H1 (cell line): ENCODE measurements around the gene HSDL2. TPM values are rescaled to one million over a fixed set of nuclear protein-coding genes. Genes with fewer than 3 reads are reported as not detected.

Source experiments
- CTCF ChIA-PET: fragments of 300-600 bp; sonication (Branson Sonifier 250); formaldehyde crosslinking; loops from one replicate; lab custom pipeline; 2021; ENCODE audit not compliant: partially characterized antibody; lab: Charles Lee
- POLR2A ChIA-PET: fragments of 300-600 bp; sonication (Branson Sonifier 250); formaldehyde crosslinking; loops from one replicate; lab custom pipeline; 2021; ENCODE audit warnings: inconsistent platforms; ENCODE audit not compliant: partially characterized antibody; lab: Charles Lee
- DNase-seq, 2 experiments: peaks; one replicate each; pipeline versions ENCODE4 v3.0.0 to v3.0.0-alpha.2; 2010 to 2022; ENCODE audit warnings: low spot score in 2 of 2, low read depth in 1 of 2, mixed read lengths in 1 of 2
- FAIRE-seq: peaks from 2 replicates; lab custom pipeline; 2011; peaks lifted over from hg19 to GRCh38; lab: Jason Lieb, UNC
- H2AFZ ChIP-seq: 2 replicates; pipeline ENCODE4 v1.8.1; 2012; ENCODE audit warnings: low read length, inconsistent platforms
- H2AK5ac ChIP-seq: 2 replicates; pipeline ENCODE4 v1.6.1; 2013; ENCODE audit warnings: low read depth, low read length
- H2BK120ac ChIP-seq: replicated peaks from 2 replicates; pipeline ENCODE3; 2013; ENCODE audit warnings: low read depth, low read length, inconsistent platforms
- H2BK12ac ChIP-seq: 2 replicates; pipeline ENCODE4 v1.6.1; 2013; ENCODE audit warnings: low read depth, low read length
- H2BK15ac ChIP-seq: 2 replicates; pipeline ENCODE4 v1.6.1; 2013; ENCODE audit warnings: low read length
- H2BK20ac ChIP-seq: 2 replicates; pipeline ENCODE4 v1.6.1; 2013; ENCODE audit warnings: low read length
- H2BK5ac ChIP-seq: 2 replicates; pipeline ENCODE4 v1.6.1; 2013; ENCODE audit warnings: low read depth, low read length
- H3K14ac ChIP-seq: 2 replicates; pipeline ENCODE4 v1.6.1; 2013; ENCODE audit warnings: inconsistent platforms; ENCODE audit not compliant: insufficient read length
- H3K18ac ChIP-seq: 2 replicates; pipeline ENCODE4 v1.6.1; 2013; ENCODE audit warnings: low read length; ENCODE audit errors: extremely low read depth
- H3K23ac ChIP-seq: 2 replicates; pipeline ENCODE4 v1.6.1; 2013; ENCODE audit warnings: inconsistent platforms; ENCODE audit not compliant: insufficient read length
- H3K23me2 ChIP-seq: 2 replicates; pipeline ENCODE4 v1.6.1; 2013; ENCODE audit warnings: low read depth, low read length
- H3K27ac ChIP-seq: 2 replicates; pipeline ENCODE4 v1.6.1; 2011; ENCODE audit warnings: low read depth, low read length, inconsistent platforms
- H3K27me3 ChIP-seq, 4 experiments: replicated peaks in 1 of 4; 1 replicate in 1 of 4; 2 replicates in 3 of 4; pipeline versions ENCODE4 v1.6.1 to v1.8.1; 2011 to 2013; ENCODE audit warnings: low read length in 3 of 4, mild to moderate bottlenecking in 3 of 4, inconsistent platforms in 2 of 4, mixed read lengths in 2 of 4, moderate library complexity in 1 of 4; ENCODE audit not compliant: control insufficient read depth in 3 of 4, insufficient read depth in 3 of 4; ENCODE audit errors: extremely low read depth in 1 of 4
- H3K36me3 ChIP-seq, 4 experiments: 2 replicates each; pipeline versions ENCODE4 v1.6.1 to v1.8.1; 2011 to 2013; ENCODE audit warnings: mild to moderate bottlenecking in 4 of 4, low read length in 3 of 4, moderate library complexity in 2 of 4, control low read depth in 1 of 4, inconsistent platforms in 1 of 4; ENCODE audit not compliant: insufficient read depth in 4 of 4, control insufficient read depth in 2 of 4
- H3K4ac ChIP-seq: replicated peaks from 2 replicates; pipeline ENCODE3; 2013; ENCODE audit warnings: low read length, low read depth, mixed read lengths, inconsistent platforms; ENCODE audit not compliant: insufficient read length
- H3K4me1 ChIP-seq, 4 experiments: replicated peaks in 1 of 4; 1 replicate in 1 of 4; 2 replicates in 3 of 4; pipeline versions ENCODE4 v1.6.1 to v1.8.1; 2011 to 2013; ENCODE audit warnings: low read length in 3 of 4, inconsistent platforms in 2 of 4, mixed read lengths in 1 of 4; ENCODE audit not compliant: insufficient read depth in 4 of 4, control insufficient read depth in 3 of 4
- H3K4me2 ChIP-seq, 2 experiments: 2 replicates each; pipeline versions ENCODE4 v1.6.1 to v1.8.1; 2011 to 2013; ENCODE audit warnings: low read depth in 2 of 2, low read length in 2 of 2, control low read depth in 1 of 2, inconsistent platforms in 1 of 2, mild to moderate bottlenecking in 1 of 2; ENCODE audit not compliant: insufficient read depth in 1 of 2
- H3K4me3 ChIP-seq, 4 experiments: fragments of 200-600, 300-600 bp in 1 of 4; sonication (generic), shearing (Covaris generic), sonication (Bioruptor Twin) in 1 of 4; 2 replicates each; pipeline versions ENCODE4 v1.5.1 to v1.8.1; 2011 to 2016; ENCODE audit warnings: low read length in 4 of 4, low read depth in 3 of 4, control low read depth in 2 of 4, inconsistent platforms in 2 of 4, mild to moderate bottlenecking in 2 of 4, mixed read lengths in 1 of 4, moderate library complexity in 1 of 4; ENCODE audit not compliant: insufficient read depth in 2 of 4; ENCODE audit errors: extremely low read depth in 1 of 4
- H3K56ac ChIP-seq: replicated peaks from 2 replicates; pipeline ENCODE3; 2013; ENCODE audit warnings: low read depth, mild to moderate bottlenecking, mixed read lengths, low read length, inconsistent platforms; ENCODE audit not compliant: insufficient read length
- H3K79me1 ChIP-seq: 2 replicates; pipeline ENCODE4 v1.6.1; 2013; ENCODE audit warnings: low read depth, low read length, control low read depth
- H3K79me2 ChIP-seq, 2 experiments: 2 replicates each; pipeline versions ENCODE4 v1.6.1 to v1.8.1; 2012 to 2013; ENCODE audit warnings: low read length in 2 of 2, mild to moderate bottlenecking in 2 of 2, inconsistent platforms in 1 of 2; ENCODE audit not compliant: insufficient read depth in 2 of 2, control insufficient read depth in 1 of 2
- H3K9ac ChIP-seq, 4 experiments: replicated peaks in 1 of 4; 1 replicate in 1 of 4; 2 replicates in 3 of 4; pipeline versions ENCODE4 v1.6.1 to v1.8.1; 2011 to 2013; ENCODE audit warnings: low read depth in 3 of 4, low read length in 3 of 4, control low read depth in 2 of 4, mild to moderate bottlenecking in 2 of 4, moderate library complexity in 2 of 4, inconsistent platforms in 1 of 4; ENCODE audit errors: extremely low read depth in 1 of 4
- H3K9me3 ChIP-seq, 2 experiments: 2 replicates each; pipeline versions ENCODE4 v1.6.1 to v1.8.1; 2012 to 2013; ENCODE audit warnings: mild to moderate bottlenecking in 2 of 2, moderate library complexity in 2 of 2, control low read depth in 1 of 2, inconsistent platforms in 1 of 2, low read depth in 1 of 2, low read length in 1 of 2, mixed read lengths in 1 of 2; ENCODE audit not compliant: insufficient read depth in 2 of 2
- H4K20me1 ChIP-seq, 2 experiments: replicated peaks in 1 of 2; 2 replicates each; pipeline versions ENCODE3 to v1.8.1; 2011 to 2013; ENCODE audit warnings: inconsistent platforms in 2 of 2, low read length in 2 of 2, mild to moderate bottlenecking in 1 of 2; ENCODE audit not compliant: insufficient read depth in 2 of 2, control insufficient read depth in 1 of 2
- H4K5ac ChIP-seq: 2 replicates; pipeline ENCODE4 v1.6.1; 2013; ENCODE audit warnings: low read length, low read depth, mixed read lengths, inconsistent platforms; ENCODE audit not compliant: insufficient read length
- H4K8ac ChIP-seq: 2 replicates; pipeline ENCODE4 v1.8.0; 2013; ENCODE audit warnings: mild to moderate bottlenecking, moderate library complexity, low read length, inconsistent platforms; ENCODE audit not compliant: insufficient read depth; ENCODE audit errors: extremely low read depth
- H4K91ac ChIP-seq: replicated peaks from 2 replicates; pipeline ENCODE3; 2013; ENCODE audit warnings: low read length, mixed read lengths, inconsistent platforms; ENCODE audit not compliant: insufficient read length
- EGR1 ChIP-seq: IDR thresholded peaks from 2 replicates; pipeline ENCODE4 v1.6.1; 2011; ENCODE audit warnings: low read depth, low read length, borderline replicate concordance
- WGBS, 2 experiments: shearing (Covaris generic) in 1 of 2; methylation state at CpG; one replicate each; pipeline versions ENCODE4 v1.1.6 to v1.1.7; 2013 to 2015; ENCODE audit warnings: low lambda C conversion rate in 2 of 2, mixed read lengths in 2 of 2, inconsistent platforms in 1 of 2, low coverage in 1 of 2, missing lambda C conversion rate in 1 of 2; ENCODE audit not compliant: insufficient replicate concordance in 2 of 2, insufficient coverage in 1 of 2, insufficient read length in 1 of 2; ENCODE audit errors: extremely low coverage in 1 of 2, missing lambda C conversion rate in 1 of 2; 5-methylcytosine and 5-hydroxymethylcytosine counted together
- polyA plus RNA-seq, 7 experiments: library from polyadenylated mRNA; depleted of rRNA in 3 of 7; stranded (reverse) in 5 of 7; unstranded in 2 of 7; fragments of >200 nt in 5 of 7; fragments of 200-250 nt in 2 of 7; gene quantifications; 1 replicate in 5 of 7; 2 replicates in 1 of 7; 4 replicates in 1 of 7; pipeline versions ENCODE4 v1.2.1 to v1.2.3, GENCODE V29; 2011 to 2013; ENCODE audit warnings: missing spikeins in 2 of 7, mixed read lengths in 2 of 7
- total RNA-seq: library from RNA; stranded (reverse); fragmentation: NEBNext Ultra II Directional; extraction: Animal tissue kit (Norgen Biotek cat#: 25700); gene quantifications from 2 replicates; pipeline ENCODE4 v1.2.1, GENCODE V29; 2021

HSDL2 gene
- total and polyA plus RNA-seq, 2 of the 8 experiments (the other 6 are each of a cell fraction or from before 2014, with no cell fraction given) = 6.6 to 15.4 TPM

- peaks cover 0 to 5% of the 10 kb centered on the region in 2 experiments; a peak in 1 of 4 replicates for H3K9me3 ChIP-seq
- H3K14ac ChIP-seq = no peak overlapping the region
- WGBS, 2 experiments = 99% methylated on average over 4 of the region's 4 CpGs; no CpG with 5 or more reads in 1 of the 2 experiments
- H3K27ac ChIP-seq = no peak overlapping the region
- H2BK120ac ChIP-seq = no peak overlapping the region
- no peaks in the 10 kb centered on the region for H4K20me1 ChIP-seq
- H3K36me3 ChIP-seq = peaks cover 0 to 2% (median 0%) of the 10 kb centered on the region in 4 experiments; a peak in 1 of 8 replicates
- no peak overlapping the region for H4K5ac ChIP-seq
- H3K4me2 ChIP-seq = no peak overlapping the region
- no peak overlapping the region for H3K4ac ChIP-seq
- no peak overlapping the region for H2BK12ac ChIP-seq
- no peak overlapping the region for H3K9ac ChIP-seq
- POLR2A ChIA-PET = no interaction called here
- no peak overlapping the region for H2BK15ac ChIP-seq
- no peak overlapping the region for H4K91ac ChIP-seq
- H3K79me1 ChIP-seq = no peaks in the 10 kb centered on the region
- H2BK20ac ChIP-seq = no peak overlapping the region
- no peaks in the 10 kb centered on the region for H3K79me2 ChIP-seq
- no peaks in the 10 kb centered on the region for H3K27me3 ChIP-seq
- no peak overlapping the region for H3K4me3 ChIP-seq
- H2AK5ac ChIP-seq = no peak overlapping the region
- no peaks in the 10 kb centered on the region; the same call in 1 of the 2 replicates for H3K23me2 ChIP-seq
- FAIRE-seq = no peak
- no peak overlapping the region for H2BK5ac ChIP-seq
- no peaks in the 10 kb centered on the region for H3K4me1 ChIP-seq
- DNase-seq = no peak
- no peak overlapping the region for H4K8ac ChIP-seq
- H3K23ac ChIP-seq = no peak overlapping the region
- CTCF ChIA-PET = no interaction called here
- no peak for TF ChIP-seq EGR1
- TF ChIP-seq, all 59 proteins: peak for 0
- Histone ChIP-seq H3K56ac (no peak overlapping the region), H3K18ac (no peak overlapping the region), H2AFZ (no peak overlapping the region)
Measured at GRCh38 chr9:112465352-112465751, 85.4 kb downstream of the HSDL2 start.
